ENCODE data around the gene PPM1D.

The PPM1D gene

GRCh38 chr17:60579090-60579489, 20.9 kb upstream of the PPM1D start:
- Histone ChIP-seq H2AFZ (ENCODE audit: low read length) (no peak overlapping the region), H3K4me3 (ENCODE audit: low read length) (no peak overlapping the region), H3K27me3 (replicated peaks; ENCODE audit: insufficient read depth, low read length) (no peaks in the 10 kb centered on the region), H3K9ac (ENCODE audit: low read length) (no peak overlapping the region), H3K4me1 (ENCODE audit: low read length) (0 out of 2 replicates have a peak, but pooled peaks cover 4% of the 10 kb centered on the region), H3K4me2 (ENCODE audit: low read depth, low read length) (no peak overlapping the region), H3K79me2 (ENCODE audit: low read length) (no peaks in the 10 kb centered on the region), H3K27ac (ENCODE audit: low read length) (no peak overlapping the region), H3K36me3 (replicated peaks; ENCODE audit: insufficient read depth, low read length) (no peaks in the 10 kb centered on the region), H3K9me3 (replicated peaks; ENCODE audit: insufficient read depth, low read length) (no peaks in the 10 kb centered on the region), H4K20me1 (ENCODE audit: insufficient read depth, low read length) (no peaks in the 10 kb centered on the region), H3K9me2 (replicated peaks; ENCODE audit: insufficient read depth, low read length) (no peaks in the 10 kb centered on the region), H3F3A (ENCODE audit: insufficient read depth, low read length) (no peaks in the 10 kb centered on the region)
- no peak for TF ChIP-seq CTCF (IDR thresholded peaks at IDR 0.05; ENCODE audit: low read length)
- no peak for TF ChIP-seq EZH2 (optimal IDR thresholded peaks at IDR 0.05; ENCODE audit: low read depth, low read length)
- no peak for TF ChIP-seq EZH2phosphoT487 (IDR thresholded peaks at IDR 0.05; ENCODE audit: low read length)
- no peak for DNase-seq

GRCh38 chr17:60579551-60579950, 20.4 kb upstream of the PPM1D start:
- 0 out of 2 replicates have a peak, but pooled peaks cover 4% of the 10 kb centered on the region for H3K4me1 ChIP-seq (ENCODE audit: low read length)
- no peak overlapping the region for H3K27ac ChIP-seq (ENCODE audit: low read length)
- H3K79me2 ChIP-seq (ENCODE audit: low read length), result no peaks in the 10 kb centered on the region
- H3F3A ChIP-seq (ENCODE audit: insufficient read depth, low read length), result no peaks in the 10 kb centered on the region
- H3K27me3 ChIP-seq (replicated peaks; ENCODE audit: insufficient read depth, low read length), result no peaks in the 10 kb centered on the region
- H3K9ac ChIP-seq (ENCODE audit: low read length), result no peak overlapping the region
- H3K4me3 ChIP-seq (ENCODE audit: low read length), result no peak overlapping the region
- no peaks in the 10 kb centered on the region for H3K9me2 ChIP-seq (replicated peaks; ENCODE audit: insufficient read depth, low read length)
- no peak overlapping the region for H3K4me2 ChIP-seq (ENCODE audit: low read depth, low read length)
- DNase-seq, result no peak
- H2AFZ ChIP-seq (ENCODE audit: low read length), result no peak overlapping the region
- no peaks in the 10 kb centered on the region for H3K36me3 ChIP-seq (replicated peaks; ENCODE audit: insufficient read depth, low read length)
- no peaks in the 10 kb centered on the region for H4K20me1 ChIP-seq (ENCODE audit: insufficient read depth, low read length)
- TF ChIP-seq EZH2 (optimal IDR thresholded peaks at IDR 0.05; ENCODE audit: low read depth, low read length) (no peak), CTCF (IDR thresholded peaks at IDR 0.05; ENCODE audit: low read length) (no peak), EZH2phosphoT487 (IDR thresholded peaks at IDR 0.05; ENCODE audit: low read length) (no peak)
- no peaks in the 10 kb centered on the region for H3K9me3 ChIP-seq (replicated peaks; ENCODE audit: insufficient read depth, low read length)

- no peaks in the 10 kb centered on the region for H4K20me1 ChIP-seq (ENCODE audit: insufficient read depth, low read length)
- H3K4me2 ChIP-seq (ENCODE audit: low read depth, low read length), result no peak overlapping the region
- no peaks in the 10 kb centered on the region for H3K9me3 ChIP-seq (replicated peaks; ENCODE audit: insufficient read depth, low read length)
- no peaks in the 10 kb centered on the region for H3K27me3 ChIP-seq (replicated peaks; ENCODE audit: insufficient read depth, low read length)
- no peak overlapping the region for H2AFZ ChIP-seq (ENCODE audit: low read length)
- H3K9me2 ChIP-seq (replicated peaks; ENCODE audit: insufficient read depth, low read length), result no peaks in the 10 kb centered on the region
- H3K4me3 ChIP-seq (ENCODE audit: low read length), result no peak overlapping the region
- no peak overlapping the region for H3K9ac ChIP-seq (ENCODE audit: low read length)
- no peak for TF ChIP-seq CTCF (IDR thresholded peaks at IDR 0.05; ENCODE audit: low read length)
- TF ChIP-seq EZH2phosphoT487 (IDR thresholded peaks at IDR 0.05; ENCODE audit: low read length), result no peak
- no peak for TF ChIP-seq EZH2 (optimal IDR thresholded peaks at IDR 0.05; ENCODE audit: low read depth, low read length)
- no peak overlapping the region for H3K27ac ChIP-seq (ENCODE audit: low read length)
- no peak for DNase-seq
- H3K79me2 ChIP-seq (ENCODE audit: low read length), result no peaks in the 10 kb centered on the region
- H3K36me3 ChIP-seq (replicated peaks; ENCODE audit: insufficient read depth, low read length), result no peaks in the 10 kb centered on the region
- H3K4me1 ChIP-seq (ENCODE audit: low read length), result no peaks in the 10 kb centered on the region
- no peaks in the 10 kb centered on the region for H3F3A ChIP-seq (ENCODE audit: insufficient read depth, low read length)
These were observed 17.0 kb upstream of the PPM1D start for GRCh38 chr17:60583008-60583407.

Data from MM.1S (cell line).